IPS-18a (cell line): ENCODE measurements around the gene ZBTB20.

Experiments
- H3K27ac ChIP-seq: one replicate; pipeline ENCODE4 v1.5.1; 2013; ENCODE audit warnings: low read length
- H3K27me3 ChIP-seq: one replicate; pipeline ENCODE4 v1.6.1; 2013; ENCODE audit warnings: mild to moderate bottlenecking, low read length; ENCODE audit not compliant: control insufficient read depth, insufficient read depth
- H3K36me3 ChIP-seq: one replicate; pipeline ENCODE4 v1.6.1; 2013; ENCODE audit warnings: low read depth, low read length; ENCODE audit not compliant: control insufficient read depth
- H3K4me1 ChIP-seq: one replicate; pipeline ENCODE4 v1.6.1; 2013; ENCODE audit warnings: low read depth, low read length; ENCODE audit not compliant: control insufficient read depth
- H3K4me3 ChIP-seq: one replicate; pipeline ENCODE4 v1.5.1; 2013; ENCODE audit warnings: low read length
- H3K9ac ChIP-seq: one replicate; pipeline ENCODE4 v1.6.1; 2013; ENCODE audit warnings: mild to moderate bottlenecking, low read length, moderate library complexity
- H3K9me3 ChIP-seq: one replicate; pipeline ENCODE4 v1.6.1; 2013; ENCODE audit warnings: low read depth, low read length; ENCODE audit not compliant: control insufficient read depth

Gene ZBTB20

GRCh38 chr3:114590309-114591047, 556.6 kb downstream of the ZBTB20 start:
- Histone ChIP-seq H3K27me3 (no peaks in the 10 kb centered on the region), H3K27ac (no peak overlapping the region), H3K9ac (no peak overlapping the region), H3K4me3 (no peak overlapping the region), H3K36me3 (no peaks in the 10 kb centered on the region), H3K9me3 (no peaks in the 10 kb centered on the region), H3K4me1 (no peaks in the 10 kb centered on the region)

DNA sequence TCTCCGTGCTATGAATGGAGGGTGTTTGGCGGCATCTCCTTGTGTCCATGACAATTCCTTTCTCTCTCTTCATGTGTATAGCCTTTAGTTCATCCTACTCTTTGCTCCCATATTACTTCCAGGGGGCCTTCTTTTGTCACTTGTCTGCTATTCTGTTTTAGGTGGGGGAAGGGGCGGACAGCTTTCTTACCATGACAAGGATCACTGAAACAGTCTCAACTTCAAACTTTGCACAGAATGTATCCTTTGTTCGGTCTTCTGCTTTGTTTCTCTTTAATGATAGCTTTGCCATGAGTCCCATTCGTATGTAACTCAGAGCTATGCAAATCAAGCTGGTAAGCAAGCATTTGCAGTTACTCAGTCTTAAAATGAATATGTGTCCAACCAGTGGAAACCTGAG, 559.1 kb downstream of the ZBTB20 start:
- Histone ChIP-seq H3K4me1 (peaks cover 5% of the 10 kb centered on the region), H3K27me3 (no peaks in the 10 kb centered on the region), H3K4me3 (no peak overlapping the region), H3K9me3 (no peaks in the 10 kb centered on the region), H3K36me3 (no peaks in the 10 kb centered on the region), H3K9ac (no peak overlapping the region), H3K27ac (no peak overlapping the region)

DNA sequence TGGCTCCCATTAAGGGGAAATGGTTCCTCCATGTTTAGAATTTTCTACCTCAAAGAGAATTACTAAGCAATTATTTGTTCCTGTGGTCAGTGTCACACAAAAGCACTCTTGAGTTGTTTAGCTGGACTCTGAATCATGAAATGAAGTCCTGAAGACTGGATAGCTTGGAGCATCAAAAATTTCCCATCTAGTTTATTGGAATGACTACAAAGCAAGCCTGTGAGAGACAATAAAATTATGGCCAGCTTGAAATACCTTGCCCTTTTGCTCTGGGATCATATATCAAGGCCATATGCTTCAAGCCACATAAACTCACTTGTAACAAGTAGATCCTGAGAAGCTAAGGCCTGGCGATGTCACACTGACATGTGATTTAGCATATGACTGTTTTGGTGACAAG, 561.0 kb downstream of the ZBTB20 start:
- H3K36me3 ChIP-seq: no peaks in the 10 kb centered on the region
- peaks cover 5% of the 10 kb centered on the region for H3K4me1 ChIP-seq
- H3K27ac ChIP-seq: no peak overlapping the region
- H3K27me3 ChIP-seq: no peaks in the 10 kb centered on the region
- no peak overlapping the region for H3K4me3 ChIP-seq
- H3K9ac ChIP-seq: no peak overlapping the region
- H3K9me3 ChIP-seq: no peaks in the 10 kb centered on the region

DNA sequence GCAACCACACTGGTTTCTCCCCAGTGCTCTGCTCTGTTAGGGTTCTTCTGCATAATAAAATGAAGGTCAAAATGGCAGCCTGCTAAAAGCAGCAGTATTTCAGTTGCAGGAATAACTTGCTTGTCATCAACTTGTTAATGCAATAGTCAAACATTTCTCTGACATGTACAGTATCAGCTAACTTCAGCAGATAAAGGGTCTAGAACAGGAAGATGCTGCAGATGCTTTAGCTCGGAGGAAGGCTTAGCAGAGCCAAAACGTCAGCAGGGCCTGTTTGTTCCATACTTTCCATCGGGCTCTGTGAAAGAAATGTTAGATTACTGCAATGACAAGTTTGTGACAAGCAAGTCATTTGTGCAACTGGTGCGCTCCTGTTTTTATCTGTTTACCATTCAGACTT, 561.4 kb downstream of the ZBTB20 start:
- Histone ChIP-seq H3K27me3 (no peaks in the 10 kb centered on the region), H3K27ac (no peak overlapping the region), H3K4me3 (no peak overlapping the region), H3K4me1 (peaks cover 5% of the 10 kb centered on the region), H3K9ac (no peak overlapping the region), H3K36me3 (no peaks in the 10 kb centered on the region), H3K9me3 (no peaks in the 10 kb centered on the region)

- no peaks in the 10 kb centered on the region for H3K27me3 ChIP-seq
- H3K9me3 ChIP-seq: no peaks in the 10 kb centered on the region
- no peak overlapping the region for H3K4me3 ChIP-seq
- peaks cover 5% of the 10 kb centered on the region for H3K4me1 ChIP-seq
- no peak overlapping the region for H3K9ac ChIP-seq
- H3K27ac ChIP-seq: peak overlapping the region; percentile 43
- H3K36me3 ChIP-seq: no peaks in the 10 kb centered on the region
These were observed 562.2 kb downstream of the ZBTB20 start for GRCh38 chr3:114584734-114585371.

GRCh38 chr3:114582929-114583328, 564.2 kb downstream of the ZBTB20 start:
- H3K9me3 ChIP-seq: no peaks in the 10 kb centered on the region
- no peak overlapping the region for H3K9ac ChIP-seq
- H3K4me3 ChIP-seq: no peak overlapping the region
- H3K27me3 ChIP-seq: no peaks in the 10 kb centered on the region
- H3K36me3 ChIP-seq: no peaks in the 10 kb centered on the region
- H3K4me1 ChIP-seq: peaks cover 5% of the 10 kb centered on the region
- no peak overlapping the region for H3K27ac ChIP-seq

GRCh38 chr3:114572364-114573062, 574.6 kb downstream of the ZBTB20 start:
- Histone ChIP-seq H3K27ac (no peak overlapping the region), H3K4me3 (no peak overlapping the region), H3K36me3 (no peaks in the 10 kb centered on the region), H3K4me1 (peaks cover 12% of the 10 kb centered on the region), H3K27me3 (no peaks in the 10 kb centered on the region), H3K9ac (no peak overlapping the region), H3K9me3 (no peaks in the 10 kb centered on the region)

DNA sequence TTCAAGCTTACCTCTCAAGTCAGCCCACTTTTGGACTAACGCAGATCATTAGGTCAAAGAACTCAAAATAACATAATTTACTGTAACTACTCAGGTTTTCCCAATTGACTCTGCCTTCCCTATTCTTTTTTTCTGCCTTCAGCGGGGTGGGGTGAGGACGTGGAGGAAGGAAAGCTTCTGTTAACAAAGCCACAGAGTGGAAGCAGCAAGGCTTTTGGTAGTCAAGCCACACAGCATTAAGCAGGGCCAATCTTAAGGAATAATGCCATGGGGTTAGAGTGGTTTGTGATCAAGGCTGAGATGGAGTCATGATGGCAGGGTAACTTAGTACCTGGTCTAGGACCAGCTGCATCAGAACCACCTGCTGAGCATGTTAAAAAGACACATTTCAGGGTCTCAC, 575.7 kb downstream of the ZBTB20 start:
- Histone ChIP-seq H3K9me3 (no peaks in the 10 kb centered on the region), H3K27ac (no peak overlapping the region), H3K27me3 (no peaks in the 10 kb centered on the region), H3K9ac (no peak overlapping the region), H3K4me3 (no peak overlapping the region), H3K36me3 (no peaks in the 10 kb centered on the region), H3K4me1 (peaks cover 22% of the 10 kb centered on the region)

- Histone ChIP-seq H3K9ac (no peak overlapping the region), H3K36me3 (no peaks in the 10 kb centered on the region), H3K4me3 (no peak overlapping the region), H3K4me1 (peaks cover 32% of the 10 kb centered on the region), H3K27ac (no peak overlapping the region), H3K9me3 (no peaks in the 10 kb centered on the region), H3K27me3 (no peaks in the 10 kb centered on the region)
These were observed 577.9 kb downstream of the ZBTB20 start for GRCh38 chr3:114569186-114569585.

DNA sequence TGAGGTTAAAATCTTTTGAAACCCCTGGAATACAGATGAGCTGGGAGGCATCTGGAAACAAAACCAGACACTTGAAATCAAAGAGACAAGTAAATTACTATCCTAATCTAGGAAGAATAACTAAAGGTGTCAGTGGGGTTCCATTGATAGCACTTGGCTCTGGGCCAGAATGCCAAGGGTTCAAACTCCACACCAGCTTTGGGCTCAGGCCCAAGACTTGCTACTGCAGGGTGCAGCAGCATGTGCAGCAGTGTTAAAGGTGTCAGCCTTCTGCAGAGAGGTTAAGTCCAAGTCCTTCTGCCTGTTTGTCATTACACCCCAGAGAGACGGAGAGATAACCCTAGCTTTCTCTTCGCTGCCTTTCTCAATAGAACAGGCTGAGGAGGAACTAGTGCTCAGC, 579.3 kb downstream of the ZBTB20 start:
- Histone ChIP-seq H3K27ac (no peak overlapping the region), H3K4me3 (no peak overlapping the region), H3K9ac (no peak overlapping the region), H3K27me3 (no peaks in the 10 kb centered on the region), H3K4me1 (peaks cover 32% of the 10 kb centered on the region), H3K9me3 (no peaks in the 10 kb centered on the region), H3K36me3 (no peaks in the 10 kb centered on the region)

- Histone ChIP-seq H3K36me3 (no peaks in the 10 kb centered on the region), H3K27me3 (no peaks in the 10 kb centered on the region), H3K9me3 (no peaks in the 10 kb centered on the region), H3K4me1 (peaks cover 32% of the 10 kb centered on the region), H3K27ac (no peak overlapping the region), H3K9ac (no peak overlapping the region), H3K4me3 (no peak overlapping the region)
These were observed 580.3 kb downstream of the ZBTB20 start for GRCh38 chr3:114566767-114567166.
